Tibial nerve (tissue), 4 donors: ENCODE data around the gene FBXW5. TPM values are rescaled to one million over a fixed set of nuclear protein-coding genes. Genes with fewer than 3 reads are reported as not detected.
A peak's percentile ranks its signal among the peaks of the same experiment; 100 is the strongest.

Experiments
- DNase-seq, 2 donors: peaks; one replicate each; pipeline ENCODE4 v3.0.0-alpha.2; 2019; ENCODE audit warnings: low spot score in 2 of 2
- H3K27ac ChIP-seq, 4 donors: fragments of 200-600 bp; sonication (generic) in 3 of 4; one replicate each; pipeline ENCODE4 v1.5.1; 2017 to 2019; ENCODE audit warnings: mild to moderate bottlenecking in 1 of 4
- H3K27me3 ChIP-seq, 2 donors: fragments of 200-600 bp; sonication (generic) in 1 of 2; one replicate each; pipeline versions ENCODE4 v1.5.1 to v1.6.0; 2017 to 2019
- H3K36me3 ChIP-seq, 3 donors: fragments of 200-600 bp; sonication (generic); one replicate each; pipeline ENCODE4 v1.5.1; 2018 to 2019
- H3K4me1 ChIP-seq, 4 donors: fragments of 200-600 bp; sonication (generic) in 3 of 4; one replicate each; pipeline ENCODE4 v1.5.1; 2017 to 2019
- H3K4me3 ChIP-seq, 4 donors: fragments of 200-600 bp; sonication (generic) in 3 of 4; one replicate each; pipeline ENCODE4 v1.5.1; 2017 to 2019; ENCODE audit warnings: mild to moderate bottlenecking in 1 of 4, moderate library complexity in 1 of 4
- H3K9me3 ChIP-seq, 4 donors: fragments of 200-600 bp; sonication (generic) in 3 of 4; one replicate each; pipeline ENCODE4 v1.5.1; 2017 to 2019
- CTCF ChIP-seq, 5 experiments: fragments of 200-600 bp in 3 of 5; fragments of 450-650 bp in 2 of 5; sonication (generic) in 3 of 5; IDR thresholded peaks; one replicate each; pipeline ENCODE4 v1.5.1; 2016 to 2019; ENCODE audit warnings: antibody characterized with exemption in 5 of 5, mild to moderate bottlenecking in 3 of 5, moderate library complexity in 2 of 5
- EP300 ChIP-seq, 2 donors: sonication (generic); formaldehyde crosslinking; IDR thresholded peaks; one replicate each; pipeline ENCODE4 v1.6.1; 2017; ENCODE audit warnings: antibody characterized with exemption in 2 of 2, mild to moderate bottlenecking in 1 of 2
- POLR2A ChIP-seq, 2 donors: fragments of 450-650 bp; IDR thresholded peaks; one replicate each; pipeline ENCODE4 v1.6.1; 2017; ENCODE audit warnings: antibody characterized with exemption in 2 of 2, mild to moderate bottlenecking in 2 of 2, moderate library complexity in 2 of 2
- WGBS, 2 donors: methylation state at CpG; one replicate each; pipeline ENCODE4 v1.1.5; 2018; 5-methylcytosine and 5-hydroxymethylcytosine counted together
- total RNA-seq, 4 donors: library from RNA; depleted of rRNA; stranded (reverse); fragments of >200 nt; gene quantifications; one replicate each; pipeline ENCODE4 v1.1.0, GENCODE V29; 2016

FBXW5 gene
- total RNA-seq, 4 donors from 2014 or later, result 138 to 227 (median 193) TPM

- Histone ChIP-seq H3K4me3 (no peak overlapping the region), H3K4me1 (peaks cover 0 to 46% (median 9%) of the 10 kb centered on the region in 4 donors), H3K36me3 (peaks cover 0 to 5% (median 0%) of the 10 kb centered on the region in 3 donors), H3K27ac (no peak overlapping the region), H3K9me3 (no peaks in the 10 kb centered on the region), H3K27me3 (peaks cover 0 to 37% of the 10 kb centered on the region in 2 donors)
- DNase-seq, result no peak
- TF ChIP-seq POLR2A (IDR thresholded peaks at IDR 0.05) (no peak), EP300 (IDR thresholded peaks at IDR 0.05) (no peak), CTCF (IDR thresholded peaks at IDR 0.05) (no peak)
- WGBS, 2 donors, result 88 to 96% methylated on average over 4 to 7 of the region's 9 CpGs
Measured at GRCh38 chr9:136983167-136983566, 38.6 kb upstream of the FBXW5 start.

GRCh38 chr9:136982232-136983051 is 37.9 kb upstream of the FBXW5 start, which contains the start of gene LCNL1:
Gene LCNL1, plus strand, starts transcription at chr9:136982993. Its CDS starts 594 bp downstream, at chr9:136983587.
- Histone ChIP-seq H3K27me3 (peaks cover 0 to 37% of the 10 kb centered on the region in 2 donors), H3K4me1 (peaks cover 0 to 54% (median 12%) of the 10 kb centered on the region in 4 donors), H3K9me3 (no peaks in the 10 kb centered on the region), H3K36me3 (peaks cover 0 to 5% (median 0%) of the 10 kb centered on the region in 3 donors), H3K27ac (peak within 1 kb of the TSS in 1 of 4 donors; percentile 71), H3K4me3 (no peak within 1 kb of the TSS)
- no peak for DNase-seq
- TF ChIP-seq EP300 (IDR thresholded peaks at IDR 0.05), result peak in 1 of 2 donors; percentile 33
- no peak for TF ChIP-seq CTCF (IDR thresholded peaks at IDR 0.05)
- no peak for TF ChIP-seq POLR2A (IDR thresholded peaks at IDR 0.05)
- 76 to 80% methylated on average over 13 to 14 of the region's 18 CpGs for WGBS, 2 donors

- Histone ChIP-seq H3K27me3 (peaks cover 0 to 37% of the 10 kb centered on the region in 2 donors), H3K36me3 (peaks cover 0 to 5% (median 0%) of the 10 kb centered on the region in 3 donors), H3K27ac (peak overlapping the region in 1 of 4 donors; percentile 71), H3K4me1 (peaks cover 0 to 61% (median 12%) of the 10 kb centered on the region in 4 donors), H3K9me3 (no peaks in the 10 kb centered on the region), H3K4me3 (peak overlapping the region in 1 of 4 donors; percentile 68)
- peak in 1 of 2 donors; percentile 13 for TF ChIP-seq EP300 (IDR thresholded peaks at IDR 0.05)
- TF ChIP-seq POLR2A (IDR thresholded peaks at IDR 0.05), result no peak
- DNase-seq, result no peak
- 37 to 38% methylated on average over 16 of the region's 17 CpGs for WGBS, 2 donors
Measured at GRCh38 chr9:136981588-136982231, 37.2 kb upstream of the FBXW5 start.

GRCh38 chr9:136980669-136981478 is 36.3 kb upstream of the FBXW5 start:
- TF ChIP-seq POLR2A (IDR thresholded peaks at IDR 0.05), result no peak
- no peak for TF ChIP-seq CTCF (IDR thresholded peaks at IDR 0.05)
- TF ChIP-seq EP300 (IDR thresholded peaks at IDR 0.05), result no peak
- peak overlapping the region in 1 of 4 donors; percentile 68 for H3K4me3 ChIP-seq
- WGBS, 2 donors, result 85 to 94% methylated on average over 15 to 16 of the region's 16 CpGs
- no peak for DNase-seq
- H3K9me3 ChIP-seq, result no peaks in the 10 kb centered on the region
- peaks cover 0 to 67% (median 13%) of the 10 kb centered on the region in 4 donors for H3K4me1 ChIP-seq
- peak overlapping the region in 2 of 4 donors; percentile 14 to 71 for H3K27ac ChIP-seq
- peaks cover 0 to 30% of the 10 kb centered on the region in 2 donors for H3K27me3 ChIP-seq
- peaks cover 0 to 5% (median 0%) of the 10 kb centered on the region in 3 donors for H3K36me3 ChIP-seq
